Islet precursor cell (in vitro differentiated cells): ENCODE measurements around the gene TCF23.
"Not testable (repeated sequence)": the region's sequence is repeated elsewhere in the genome, so short reads cannot be mapped to it uniquely, and the experiment has no call there.

Experiments
- DNase-seq: peaks from one replicate; pipeline ENCODE4 v3.0.0-alpha.2; 2018

Gene TCF23

DNA sequence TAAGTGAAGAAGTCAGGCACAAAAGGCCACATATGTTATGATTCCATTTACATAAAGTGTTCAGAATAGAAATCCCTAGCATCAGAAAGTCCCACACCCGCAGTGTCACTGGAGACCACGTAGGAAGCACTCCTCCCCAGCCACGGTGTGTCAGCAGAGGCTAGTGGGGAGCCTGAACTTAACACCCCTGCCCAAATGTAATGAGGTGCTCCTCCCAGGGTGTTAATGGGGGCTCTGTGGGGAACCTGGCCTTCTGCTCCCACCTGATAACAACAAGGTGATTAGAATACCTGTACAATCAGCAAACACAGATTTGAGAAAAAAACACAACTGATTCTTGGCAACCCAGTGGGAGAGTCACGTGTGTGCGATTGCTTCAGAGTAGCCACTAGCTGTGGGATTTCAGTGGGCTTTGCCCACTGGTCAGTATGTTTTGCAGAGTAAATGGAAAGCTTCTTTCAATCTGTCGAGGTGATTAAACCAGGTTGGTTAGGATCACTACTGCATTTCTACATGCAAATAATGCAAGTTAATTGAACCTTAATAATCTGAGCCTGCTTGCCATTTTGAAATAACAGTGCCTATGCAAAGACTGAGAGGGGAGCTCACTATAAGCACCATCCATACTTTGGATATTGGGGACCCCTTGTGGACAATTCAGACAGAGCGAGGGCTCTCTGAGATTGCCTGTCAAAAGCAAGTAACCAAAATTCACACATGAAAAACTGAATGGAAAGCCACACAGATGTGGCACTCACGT, 42.4 kb downstream of the TCF23 start:
- peak; percentile 67 for DNase-seq

DNA sequence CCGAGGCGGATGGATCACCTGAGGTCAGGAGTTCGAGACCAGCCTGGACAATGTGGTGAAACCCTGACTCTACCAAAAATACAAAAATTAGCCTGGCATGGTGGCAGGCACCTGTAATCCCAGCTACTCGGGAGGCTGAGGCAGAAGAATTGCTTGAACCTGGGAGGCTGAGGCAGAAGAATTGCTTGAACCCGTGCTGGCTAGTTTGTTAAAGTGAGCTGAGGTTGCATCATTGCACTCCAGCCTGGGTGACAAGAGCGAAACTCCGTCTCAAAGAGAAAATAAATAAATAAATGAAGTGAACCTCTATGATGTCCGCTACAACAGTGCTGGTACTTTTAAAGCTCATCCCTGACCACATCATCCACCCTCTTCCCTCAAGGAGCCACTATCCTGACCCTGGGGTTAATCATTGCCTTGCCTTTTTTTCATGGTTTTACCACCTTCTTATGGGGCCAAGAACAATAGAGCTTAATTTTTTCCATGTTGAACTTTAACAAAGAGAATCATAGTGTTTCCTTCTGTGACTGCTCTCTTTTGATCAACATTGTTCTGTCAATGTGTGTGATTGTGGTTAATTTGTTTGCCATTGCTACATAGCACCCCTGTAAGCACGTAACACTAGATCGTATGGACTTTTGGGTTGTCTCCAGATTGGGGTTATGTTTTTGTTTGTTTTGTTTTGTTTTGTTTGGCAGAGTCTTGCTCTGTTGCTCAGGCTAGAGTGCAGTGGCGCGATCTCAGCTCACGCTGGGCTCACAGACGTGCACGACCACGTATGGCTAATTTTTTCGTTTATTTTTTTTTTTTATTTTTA, 45.9 kb downstream of the TCF23 start:
- no peak for DNase-seq

DNA sequence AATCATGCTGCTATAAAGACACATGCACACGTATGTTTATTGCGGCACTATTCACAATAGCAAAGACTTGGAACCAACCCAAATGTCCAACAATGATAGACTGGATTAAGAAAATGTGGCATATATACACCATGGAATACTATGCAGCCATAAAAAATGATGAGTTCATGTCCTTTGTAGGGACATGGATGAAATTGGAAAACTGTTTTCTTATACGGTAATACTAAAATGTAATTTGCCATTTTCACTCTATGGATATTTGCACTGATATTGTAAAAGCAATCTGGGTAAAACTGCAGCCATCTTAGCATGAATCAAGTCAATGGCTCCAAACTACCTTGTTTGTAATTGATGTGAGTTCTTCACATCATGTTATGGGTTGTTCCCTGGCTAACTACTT, 47.0 kb downstream of the TCF23 start:
- not testable (repeated sequence) for DNase-seq

DNA sequence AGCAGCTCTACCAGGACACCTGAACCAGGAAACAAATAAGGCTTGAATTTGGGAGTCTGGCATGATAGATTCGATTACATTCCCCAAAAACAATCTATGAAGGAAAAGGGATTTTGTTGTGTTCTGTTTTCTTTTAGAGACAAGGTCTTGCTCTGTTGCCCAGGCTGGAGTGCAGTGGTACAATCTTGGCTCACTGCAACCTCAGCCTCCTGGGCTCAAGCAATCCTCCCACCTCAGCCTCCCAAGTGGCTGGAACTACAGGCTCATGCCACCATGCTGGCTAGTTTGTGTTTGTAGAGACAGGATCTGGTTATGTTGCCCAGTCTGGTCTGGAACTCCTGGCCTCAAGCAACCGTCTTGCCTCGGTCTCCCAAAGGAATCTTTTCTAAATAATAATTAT, 49.3 kb downstream of the TCF23 start:
- not testable (repeated sequence) for DNase-seq

DNA sequence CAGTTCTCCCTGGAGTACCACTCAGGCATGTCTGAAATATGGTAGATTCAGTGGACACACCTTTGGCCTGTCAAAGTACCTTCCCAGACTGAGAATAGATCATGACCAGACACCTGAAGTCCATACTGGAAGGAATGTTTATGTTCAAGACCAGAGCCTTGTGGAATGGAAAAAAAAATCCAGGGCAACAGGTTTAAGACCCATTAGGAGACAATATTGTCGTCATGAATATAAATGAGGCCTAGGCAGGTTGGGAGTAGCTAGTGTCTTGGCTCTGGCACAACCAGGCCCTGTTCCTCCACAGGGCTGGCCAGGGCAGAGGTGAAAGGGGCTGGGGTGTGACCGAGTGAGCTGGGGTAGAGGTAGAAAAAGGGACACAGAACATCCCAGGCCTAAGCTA, 49.8 kb downstream of the TCF23 start:
- DNase-seq = peak; percentile 60

DNA sequence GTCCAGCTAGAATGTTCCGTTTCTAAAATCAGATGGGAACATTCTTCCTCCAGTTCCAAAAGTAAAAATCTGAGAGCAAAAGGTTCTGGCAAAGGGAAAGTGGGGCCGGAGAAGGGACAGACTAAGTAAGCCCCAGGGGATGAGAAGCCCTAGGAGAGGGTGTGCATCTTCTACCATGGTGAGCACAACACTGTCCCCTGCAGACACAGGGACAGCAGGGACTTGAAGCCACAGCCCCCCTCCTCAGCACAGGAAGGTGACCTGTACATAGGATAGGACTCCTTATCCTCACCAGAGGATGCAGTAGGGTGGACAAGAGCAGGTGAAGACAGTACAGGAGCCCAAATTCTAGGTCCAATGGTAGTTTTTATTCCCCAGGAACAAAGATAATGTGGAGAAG, 50.4 kb downstream of the TCF23 start:
- peak; percentile 42 for DNase-seq

DNA sequence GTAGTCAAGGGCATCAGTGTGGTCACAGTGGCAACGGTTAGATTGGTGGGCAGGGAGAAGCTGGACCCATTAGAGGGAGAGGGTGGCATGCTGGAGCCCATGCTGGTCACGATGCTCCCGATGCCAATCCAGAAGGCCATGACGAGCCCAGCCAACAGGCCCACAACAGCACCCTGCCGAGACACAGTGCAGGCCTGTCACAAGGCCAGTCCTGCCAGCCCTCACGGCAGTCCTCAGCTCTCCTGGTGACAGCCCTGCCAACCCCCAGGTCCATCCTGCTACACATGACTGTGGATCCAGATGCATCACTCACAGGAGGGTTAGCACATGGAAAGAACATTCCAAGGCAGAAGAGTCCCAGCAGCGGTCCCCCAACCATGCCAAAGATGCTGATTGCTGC, 52.9 kb downstream of the TCF23 start:
- DNase-seq = no peak

DNA sequence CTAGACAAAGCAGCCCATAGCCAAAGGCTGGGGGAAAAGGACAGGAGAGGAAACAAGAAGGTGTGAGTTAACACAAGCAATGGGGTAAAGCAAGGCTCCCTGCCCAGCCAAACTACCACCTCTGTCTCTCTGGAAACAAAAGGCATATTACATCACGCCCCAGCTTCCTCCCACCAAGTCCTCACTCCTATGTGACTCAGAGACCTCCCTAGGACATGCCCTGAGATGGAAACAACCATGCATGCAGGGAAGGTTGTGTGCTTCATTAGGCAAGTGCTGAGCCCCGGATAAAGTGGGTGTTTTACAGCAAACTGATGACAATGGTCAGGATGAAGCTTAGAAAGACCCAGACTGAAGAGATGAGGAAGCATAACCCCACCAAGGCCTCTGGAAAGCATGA, 54.0 kb downstream of the TCF23 start:
- DNase-seq = no peak

DNA sequence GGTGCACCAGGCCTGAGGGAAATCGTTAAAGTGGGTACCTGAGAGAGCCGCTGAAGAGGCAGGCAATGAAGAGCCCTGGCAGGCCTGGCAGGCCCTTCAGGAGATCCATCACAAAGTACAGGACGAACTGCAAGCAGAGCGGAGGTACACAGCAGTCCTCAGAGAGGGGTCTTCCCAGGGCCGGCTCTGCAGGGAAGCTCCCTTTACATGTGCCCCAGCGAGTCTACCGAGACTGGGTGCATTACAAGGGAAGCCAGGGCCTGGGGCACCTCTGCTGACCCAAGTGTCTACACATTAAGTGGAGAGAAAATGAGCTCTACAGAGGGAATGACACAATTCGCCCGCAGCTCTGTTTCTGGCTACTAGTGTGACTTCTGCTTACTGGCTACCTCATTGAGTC, 54.9 kb downstream of the TCF23 start:
- no peak for DNase-seq

DNA sequence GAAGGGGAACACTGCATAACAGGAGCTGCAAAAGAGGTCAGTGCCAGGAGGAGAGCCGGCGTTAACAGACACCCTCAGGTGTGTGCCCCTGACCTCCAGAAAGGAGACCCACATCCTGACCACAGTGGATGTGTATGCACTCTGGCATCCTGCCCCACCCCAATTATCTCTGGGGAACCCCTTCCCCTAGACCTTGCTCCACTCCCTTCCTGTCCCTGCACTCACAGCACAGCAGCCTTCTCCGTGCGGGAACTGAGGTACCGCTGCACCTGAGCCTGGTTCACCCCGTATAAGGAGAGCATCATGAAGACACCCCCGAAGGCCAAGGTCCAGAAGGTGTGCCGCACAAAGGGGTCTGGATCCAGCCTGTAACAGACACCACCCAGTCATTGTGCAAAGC, 55.8 kb downstream of the TCF23 start:
- DNase-seq = no peak

DNA sequence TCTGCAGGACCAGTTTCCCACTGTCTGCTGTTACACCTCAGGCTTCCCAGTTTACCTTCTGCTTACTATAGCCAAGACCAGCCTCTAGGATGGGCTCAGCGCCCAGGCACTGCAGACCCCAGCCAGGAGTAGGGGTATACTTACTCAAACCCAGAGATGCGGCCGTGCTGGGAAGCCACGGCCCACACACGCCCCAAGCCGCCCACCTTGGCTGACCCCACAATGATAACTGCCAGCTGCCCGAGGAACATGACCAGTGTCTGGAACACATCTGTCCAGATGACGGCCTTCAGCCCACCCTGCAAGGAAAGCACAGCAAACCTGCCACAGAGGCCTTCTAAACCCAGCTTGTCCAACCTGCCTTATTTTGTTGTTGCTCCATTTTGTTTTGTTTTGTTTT, 56.4 kb downstream of the TCF23 start:
- DNase-seq = no peak

DNA sequence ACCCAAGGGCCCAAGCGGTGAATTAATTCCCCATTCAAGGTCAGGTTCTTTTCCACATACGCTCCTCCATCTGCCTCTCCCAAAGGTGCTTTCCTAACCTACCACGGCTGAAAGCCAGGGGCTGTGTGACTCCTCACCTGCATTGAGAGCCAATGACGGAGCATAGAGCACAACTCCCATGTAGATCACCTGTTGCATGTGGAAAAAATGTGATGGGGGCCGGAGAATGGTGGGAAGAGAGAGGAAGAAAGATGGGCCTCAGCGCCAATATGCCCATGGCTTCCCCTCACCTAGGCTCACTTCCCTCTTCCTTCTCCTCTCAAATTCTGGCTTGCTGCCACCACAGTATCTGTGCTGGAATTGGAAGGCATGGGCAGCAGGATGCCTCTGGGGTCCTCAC, 57.5 kb downstream of the TCF23 start:
- DNase-seq = no peak
